ENCODE measurements around the gene TAF5L.
"Not testable (repeated sequence)": the region's sequence is repeated elsewhere in the genome, so short reads cannot be mapped to it uniquely, and the experiment has no call there.

Gene TAF5L

DNA sequence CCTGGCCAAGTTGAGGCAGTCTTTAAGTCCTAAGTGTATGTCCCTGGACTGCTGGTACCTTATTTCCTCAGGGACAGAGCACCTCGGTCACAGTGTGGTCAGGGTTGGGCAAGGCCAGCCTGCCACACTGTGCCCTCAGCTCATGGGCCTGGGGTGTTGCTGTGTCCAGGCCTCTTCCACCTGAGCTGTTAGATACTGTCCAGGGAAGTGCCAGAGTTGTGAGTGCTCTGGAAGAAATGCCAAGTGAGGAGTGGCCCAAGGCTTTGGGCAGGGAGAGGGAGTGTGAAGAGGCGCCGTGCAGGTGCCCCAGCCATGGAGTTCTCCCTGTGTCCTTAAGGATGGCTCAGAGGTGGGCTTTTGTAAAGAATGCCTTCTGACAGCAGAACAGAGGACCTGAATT is 15.4 kb upstream of the TAF5L start:
- DNase-seq, result no peak

DNA sequence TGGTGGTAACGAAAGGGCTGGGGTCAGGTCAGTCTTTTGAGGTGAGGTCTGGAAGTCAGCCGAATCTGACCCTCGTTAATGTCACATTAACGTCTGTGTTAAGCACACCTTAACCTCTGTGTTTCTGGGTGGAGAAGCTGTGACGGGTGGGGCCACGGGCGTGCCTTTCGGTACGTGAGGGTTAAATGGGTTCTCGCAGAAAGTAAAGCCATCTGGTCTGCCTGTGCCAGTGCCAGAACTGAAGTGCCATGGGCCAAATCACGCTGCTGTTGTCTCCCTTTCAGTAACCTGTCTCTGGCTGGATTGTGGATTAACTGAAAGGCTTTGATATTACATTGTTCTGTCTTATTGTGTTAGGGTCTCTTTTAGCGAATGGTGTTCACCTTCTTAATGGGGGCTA is 14.5 kb upstream of the TAF5L start:
- DNase-seq, result no peak

DNA sequence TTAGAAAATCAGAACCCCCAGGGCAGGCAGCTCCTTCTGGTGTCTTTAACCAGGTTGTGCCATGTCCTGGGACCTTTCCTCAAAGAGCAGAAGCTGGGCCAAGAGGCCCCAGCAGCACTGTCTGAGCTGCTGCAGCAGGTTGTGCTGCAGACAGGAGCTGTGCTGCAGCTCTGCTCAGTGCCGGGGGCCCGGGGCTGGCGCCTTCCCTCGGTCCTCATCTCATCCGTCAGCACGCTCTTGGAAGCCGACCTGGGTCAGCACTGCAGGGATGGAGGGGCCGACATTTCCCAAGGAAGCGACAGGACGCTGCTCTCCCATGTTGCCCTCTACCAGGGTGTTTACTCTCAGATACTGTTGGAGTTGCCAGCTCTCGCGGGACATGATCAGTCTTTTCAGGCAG is 11.8 kb upstream of the TAF5L start:
- no peak for DNase-seq

- no peak for DNase-seq
Observed at GRCh38 chr1:229636042-229636441, 10.1 kb upstream of the TAF5L start.

DNA sequence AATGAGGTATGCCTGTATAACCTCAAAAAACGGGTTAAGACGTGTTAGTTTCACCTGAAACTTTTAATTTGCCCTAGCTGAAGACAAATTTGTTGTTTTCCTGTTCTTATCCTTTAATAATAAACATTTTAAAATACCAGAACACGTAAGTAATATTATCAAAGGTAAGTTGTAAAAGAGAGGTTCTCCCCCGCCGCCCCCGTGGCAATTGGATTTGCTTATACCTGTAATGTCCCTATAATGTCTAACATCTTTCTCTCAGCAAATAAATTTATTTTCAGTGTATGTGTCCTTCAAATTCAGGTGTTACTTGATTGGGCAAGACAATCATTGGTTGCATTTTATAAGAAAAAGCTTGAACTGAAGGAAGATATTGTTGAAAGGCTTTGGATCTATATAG is 6.0 kb upstream of the TAF5L start:
- no peak for DNase-seq

- DNase-seq, result no peak
Observed at GRCh38 chr1:229631148-229631547, 5.2 kb upstream of the TAF5L start.

DNA sequence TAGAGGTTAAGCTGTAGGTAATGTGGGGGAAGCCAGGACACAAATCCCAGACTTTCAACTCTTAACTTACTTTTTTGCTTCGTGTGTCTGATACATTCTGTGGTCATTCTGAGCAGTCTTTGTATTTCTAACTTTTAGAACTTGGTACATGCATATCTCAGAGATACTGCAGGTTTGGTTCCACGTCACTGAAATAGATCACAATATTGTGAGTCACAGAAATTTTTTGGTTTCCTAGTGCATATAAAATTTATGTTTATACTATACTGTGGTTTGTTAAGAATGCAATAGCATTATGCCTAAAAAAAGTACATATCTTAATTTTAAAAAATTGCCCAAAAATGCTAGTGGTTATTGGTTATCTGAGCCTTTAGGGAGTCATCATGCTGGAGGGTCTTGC is 3.3 kb upstream of the TAF5L start:
- DNase-seq, result no peak

DNA sequence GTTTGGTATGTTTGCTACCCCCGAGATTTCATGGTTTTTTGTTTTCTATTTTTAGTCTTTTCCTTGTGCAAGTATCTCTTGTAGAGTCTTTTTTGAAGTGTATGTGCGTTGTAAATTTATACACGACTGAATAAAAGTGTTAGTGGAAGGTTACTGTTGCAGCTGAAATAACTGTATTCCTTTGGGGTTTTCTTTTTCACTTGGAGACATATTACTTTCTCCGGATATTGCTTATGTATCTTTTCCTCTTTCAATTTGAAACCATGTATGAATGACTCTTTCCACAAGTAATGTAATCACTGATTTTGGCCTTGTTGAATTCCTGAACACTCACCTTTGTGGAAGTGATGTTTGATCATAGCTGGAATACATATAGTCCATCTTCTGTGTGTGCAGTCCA is 1.1 kb upstream of the TAF5L start:
- DNase-seq, result no peak

DNA sequence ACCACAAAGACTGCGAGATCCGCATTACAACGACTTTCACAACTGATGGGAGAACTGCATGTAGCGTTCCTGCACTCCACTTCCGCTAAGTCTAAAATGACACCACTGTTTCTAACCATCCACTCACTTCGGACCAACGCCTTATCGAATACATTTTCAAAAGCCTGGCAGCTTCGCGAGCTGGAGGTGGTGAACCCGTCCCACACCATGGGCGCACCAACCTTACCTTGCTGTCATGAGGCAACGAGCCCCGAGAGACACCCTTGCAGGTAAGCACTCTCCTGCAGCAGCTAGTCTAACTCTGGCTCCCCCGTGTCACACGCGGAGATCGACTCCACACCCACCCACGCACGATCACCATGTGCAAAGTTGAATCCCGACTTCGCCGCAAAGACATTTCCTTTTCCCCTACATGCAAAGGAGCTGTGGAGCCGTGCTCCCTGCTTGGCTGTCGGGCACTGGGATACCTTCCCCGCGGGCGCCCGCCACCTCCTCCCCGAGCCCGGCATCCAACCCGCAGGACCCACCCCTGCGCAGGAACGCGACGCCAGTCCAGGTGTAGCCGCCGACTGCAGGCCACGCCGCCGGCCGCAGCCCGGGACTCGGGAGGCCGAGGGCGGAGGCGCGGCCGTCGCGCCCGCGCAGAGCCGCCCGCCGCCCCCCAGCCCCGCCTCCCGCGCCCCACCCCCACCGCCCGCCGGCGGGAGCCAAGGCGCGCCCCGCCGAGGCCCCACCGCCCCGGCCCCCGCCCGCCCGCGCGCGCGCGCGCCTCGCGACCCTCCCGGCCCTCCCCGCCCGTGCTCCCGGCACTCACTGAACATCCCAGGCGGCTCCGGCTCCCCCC is 629 bp downstream of the TAF5L start:
- peak; percentile 18 for DNase-seq

- DNase-seq, result no peak
Observed at GRCh38 chr1:229624521-229625070, 1.3 kb downstream of the TAF5L start.

- DNase-seq, result no peak
Observed at GRCh38 chr1:229623838-229624237, 2.1 kb downstream of the TAF5L start.

DNA sequence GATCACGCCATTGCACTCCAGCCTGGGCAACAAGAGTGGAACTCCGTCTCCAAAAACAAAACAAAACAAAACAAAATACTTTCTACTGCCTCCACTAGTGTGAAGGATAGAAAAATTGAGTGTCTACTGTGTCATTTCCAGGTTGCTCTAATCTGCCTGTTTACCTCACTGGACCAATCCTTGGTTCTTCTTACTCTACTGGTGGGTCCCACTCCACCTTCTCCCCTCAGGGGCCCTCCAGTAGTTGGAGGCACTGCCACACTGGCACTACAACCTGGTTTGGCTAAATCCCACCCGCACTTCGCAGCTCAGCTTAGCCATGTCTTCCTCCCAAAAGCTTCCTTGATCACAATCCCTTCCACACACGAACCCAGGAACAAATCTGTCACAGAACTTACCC is 2.7 kb downstream of the TAF5L start:
- no peak for DNase-seq

GRCh38 chr1:229622641-229623120 is 3.2 kb downstream of the TAF5L start:
- DNase-seq, result not testable (repeated sequence)

DNA sequence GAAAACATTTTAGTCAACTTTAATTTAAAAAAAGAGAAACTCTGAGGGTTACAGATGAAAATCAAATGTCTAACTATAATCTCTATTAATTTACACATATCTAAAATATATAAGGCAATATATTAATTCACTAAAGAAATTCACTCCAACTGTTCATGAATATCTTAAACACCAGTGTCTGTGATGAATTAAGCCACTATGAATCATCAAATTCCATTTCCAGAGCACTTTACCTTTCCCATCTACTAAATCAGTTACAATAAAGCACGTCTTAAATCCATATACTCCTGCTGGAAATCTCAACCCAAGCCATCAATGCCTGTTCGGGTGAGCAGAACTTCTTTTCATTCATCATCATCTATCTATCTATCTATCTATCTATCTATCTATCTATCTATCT is 4.3 kb downstream of the TAF5L start:
- no peak for DNase-seq

DNA sequence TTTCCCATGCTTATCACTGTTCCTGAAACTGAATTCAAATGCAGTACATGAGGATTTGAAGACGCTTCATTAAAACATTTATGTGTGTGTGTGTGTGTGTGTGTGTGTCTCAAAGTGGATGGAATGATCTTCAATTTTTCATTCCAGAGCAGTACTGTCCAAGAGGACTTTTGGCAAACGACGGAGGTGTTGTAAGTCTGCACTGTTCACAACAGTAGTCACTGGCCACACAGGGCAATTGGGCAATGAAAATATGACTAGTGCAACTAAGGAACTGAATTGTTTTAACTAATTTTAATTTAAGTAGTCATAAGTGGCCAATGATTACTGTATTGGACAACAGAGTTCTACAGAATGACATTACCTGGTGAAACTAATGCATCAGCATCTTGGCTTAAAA is 5.0 kb downstream of the TAF5L start:
- no peak for DNase-seq

- DNase-seq, result no peak
Observed at GRCh38 chr1:229619614-229620013, 6.3 kb downstream of the TAF5L start.

- no peak for DNase-seq
Observed at GRCh38 chr1:229619002-229619401, 6.9 kb downstream of the TAF5L start.

DNA sequence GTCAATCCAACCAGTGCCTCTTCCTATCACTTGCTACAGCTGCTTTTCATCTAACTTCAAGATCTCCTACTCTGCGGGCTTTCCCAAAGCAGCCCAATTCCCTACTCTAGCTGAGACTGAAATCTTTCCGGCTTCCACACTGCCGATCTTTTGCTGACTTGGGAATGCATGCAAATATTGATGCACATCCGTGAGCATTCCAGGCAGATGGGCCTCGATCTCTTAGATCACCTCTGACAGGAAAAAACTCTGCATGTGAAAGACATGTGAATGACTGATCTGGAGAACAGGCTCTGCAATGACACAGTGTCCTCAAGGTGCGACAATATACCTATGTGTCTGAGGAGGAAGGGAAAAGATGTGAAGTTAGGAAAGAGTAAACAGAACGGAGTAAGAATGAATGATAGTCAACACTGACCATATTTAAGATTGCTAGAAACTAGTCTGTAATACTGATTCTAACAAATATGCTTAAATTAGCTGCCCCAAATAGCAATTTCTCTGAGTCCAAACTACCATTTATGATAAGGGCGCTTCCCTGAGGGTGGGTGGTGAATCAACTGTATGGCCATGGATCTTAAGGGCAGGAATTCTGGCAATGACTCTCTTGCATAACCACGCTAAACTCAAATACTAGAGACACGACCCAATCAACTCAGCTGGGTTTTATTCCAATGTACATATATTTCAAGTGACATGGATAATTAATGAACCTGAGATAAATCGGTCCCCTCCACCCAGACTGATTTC is 8.4 kb downstream of the TAF5L start:
- no peak for DNase-seq

- no peak for DNase-seq
Observed at GRCh38 chr1:229614701-229615100, 11.2 kb downstream of the TAF5L start.

DNA sequence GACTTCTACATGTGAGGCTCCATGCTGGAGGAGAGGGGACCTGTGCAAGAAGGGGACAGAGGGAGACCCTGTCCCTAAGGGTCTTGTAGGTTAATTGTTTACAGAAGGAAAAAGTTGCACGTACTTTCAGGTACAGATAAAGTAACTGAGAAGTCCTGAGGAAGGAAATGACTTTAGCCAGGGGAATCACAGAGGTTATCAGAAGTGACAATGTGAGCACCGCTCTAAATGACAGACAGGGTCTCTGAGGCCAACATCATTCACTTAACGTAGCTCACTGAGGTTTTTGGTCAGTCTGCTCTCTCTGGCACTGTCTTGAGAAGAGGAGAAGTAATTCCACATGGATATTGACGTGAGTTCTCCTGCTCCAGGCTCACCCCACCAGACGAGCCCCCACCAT is 12.0 kb downstream of the TAF5L start:
- no peak for DNase-seq

DNA sequence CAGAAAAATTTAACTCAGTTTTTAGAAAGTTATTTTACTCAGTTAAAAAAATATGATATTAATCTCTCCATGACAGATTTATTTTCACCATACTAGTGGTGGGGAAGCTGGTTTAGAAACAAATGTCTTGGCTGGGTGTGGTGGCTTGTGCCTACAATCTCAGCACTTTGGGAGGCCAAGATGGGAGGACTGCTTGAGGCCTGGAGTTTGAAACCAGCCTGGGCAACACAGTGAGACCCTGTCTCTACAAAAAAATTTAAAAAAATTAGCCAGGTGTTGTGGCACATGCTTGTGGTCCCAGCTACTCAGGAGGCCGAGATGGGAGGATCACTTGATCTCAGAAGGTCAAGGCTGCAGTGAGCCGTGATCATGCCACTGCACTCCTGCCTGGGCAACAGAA is 17.3 kb downstream of the TAF5L start:
- no peak for DNase-seq

DNA sequence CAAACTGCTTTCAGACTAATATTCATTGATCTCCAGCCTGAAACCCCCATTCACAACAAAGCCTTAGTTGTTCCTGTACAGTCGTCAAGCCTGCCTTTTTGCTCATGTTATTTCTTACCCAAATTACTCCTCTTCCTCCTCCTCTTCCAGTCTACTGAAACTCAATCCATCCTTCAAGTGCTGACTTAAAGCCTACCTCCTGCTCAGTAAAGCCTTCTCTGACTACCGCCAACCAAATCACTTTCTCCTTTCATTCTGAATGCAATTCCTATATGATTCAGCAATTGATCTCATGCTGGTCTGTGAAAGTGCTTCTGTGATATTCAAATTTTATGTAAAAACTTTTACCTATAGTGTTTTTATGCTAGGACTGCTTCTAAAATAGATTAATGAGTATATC is 18.6 kb downstream of the TAF5L start:
- DNase-seq, result no peak

GRCh38 chr1:229603371-229604005 is 22.4 kb downstream of the TAF5L start:
- no peak for DNase-seq

DNA sequence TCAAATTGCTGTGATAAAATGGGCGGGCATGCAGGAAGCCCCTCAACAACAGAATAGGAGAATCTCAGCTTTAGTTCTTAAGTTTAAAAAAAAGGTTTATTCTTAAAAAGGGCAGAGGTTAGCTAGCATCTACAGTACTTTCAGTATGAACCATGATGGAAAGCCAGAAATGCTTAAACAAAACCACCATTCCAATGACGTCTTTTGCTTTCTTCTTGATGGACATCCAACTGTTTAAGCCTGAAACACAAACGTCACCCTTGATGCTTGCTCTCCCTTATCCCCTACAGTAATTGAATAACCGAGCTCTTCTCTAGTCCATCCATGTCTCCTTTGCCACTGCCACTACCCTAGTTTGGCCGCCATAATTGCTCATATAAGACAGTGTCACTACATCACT is 25.7 kb downstream of the TAF5L start:
- no peak for DNase-seq
